Right forelimb (tissue), 1 donor: ENCODE data around the gene PRPF6.

Experiments used
- DNase-seq: peaks from one replicate; pipeline ENCODE4 v3.0.0-alpha.2; 2018

Gene PRPF6

DNA sequence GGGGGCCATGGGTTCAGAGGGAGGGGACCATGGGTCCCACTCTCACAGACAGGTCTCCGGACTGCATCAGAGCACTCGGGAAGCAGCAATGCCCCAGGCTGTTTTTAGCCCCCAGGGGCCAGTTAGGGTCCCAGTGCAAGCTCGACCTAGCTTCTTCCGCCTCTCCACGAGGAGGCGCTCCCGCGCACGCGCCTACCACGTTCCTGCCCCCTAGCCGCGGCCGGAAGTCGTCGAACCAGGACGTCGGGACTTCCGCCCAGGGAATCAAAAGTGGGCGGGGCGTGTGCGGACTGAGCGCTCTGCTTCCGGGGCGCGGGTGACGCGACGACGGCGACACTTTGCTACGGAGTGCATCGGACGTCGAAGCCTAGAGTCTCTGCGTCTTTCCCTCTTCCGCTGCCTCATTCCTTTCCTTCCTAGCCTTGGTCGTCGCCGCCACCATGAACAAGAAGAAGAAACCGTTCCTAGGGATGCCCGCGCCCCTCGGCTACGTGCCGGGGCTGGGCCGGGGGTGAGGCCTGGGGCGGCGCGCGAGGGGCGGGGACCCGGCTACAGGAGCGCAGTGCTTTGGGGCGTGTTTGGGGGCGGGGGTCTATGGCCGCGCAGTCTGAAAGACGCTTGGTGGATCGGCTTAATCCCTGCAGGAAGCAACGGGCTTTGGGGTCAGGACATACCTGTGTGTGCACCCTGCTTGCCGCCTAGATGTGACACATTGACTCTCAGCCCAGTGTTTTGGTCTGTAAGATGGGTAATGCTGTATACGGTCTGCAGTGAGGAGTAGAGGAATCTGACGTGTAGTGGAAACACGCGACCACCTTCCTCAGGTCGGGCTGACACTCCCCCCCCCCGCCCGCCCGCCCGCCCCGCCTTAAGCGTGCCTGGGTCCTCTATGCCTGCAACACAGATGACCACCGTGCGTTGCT, at the start of gene PRPF6:
Gene PRPF6 (plus strand): TSS at position 327 of the 923 bp plus-strand sequence. CDS start 114 bp downstream, at position 441.
- peak; percentile 95 for DNase-seq

DNA sequence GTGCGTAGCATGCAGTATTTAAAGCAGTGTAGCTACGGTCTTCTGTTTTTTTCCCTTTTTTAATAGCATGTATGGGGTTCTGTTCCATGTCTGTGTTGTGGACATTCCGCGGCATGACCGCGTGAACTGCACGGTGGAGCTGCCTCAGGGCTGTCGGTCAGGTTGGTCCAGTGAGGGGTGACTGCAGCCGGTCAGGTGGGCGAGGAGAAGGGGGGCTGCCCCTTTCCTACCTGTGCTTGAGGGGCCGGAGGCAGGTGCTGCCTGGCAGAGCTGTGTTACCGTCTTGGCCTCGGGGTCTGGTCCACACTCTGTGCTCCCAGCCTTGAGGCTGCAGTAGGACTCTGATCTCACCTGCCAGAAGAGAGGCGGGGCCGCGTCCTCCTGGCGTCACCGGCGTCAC, 49.2 kb upstream of the PRPF6 start:
- no peak for DNase-seq

DNA sequence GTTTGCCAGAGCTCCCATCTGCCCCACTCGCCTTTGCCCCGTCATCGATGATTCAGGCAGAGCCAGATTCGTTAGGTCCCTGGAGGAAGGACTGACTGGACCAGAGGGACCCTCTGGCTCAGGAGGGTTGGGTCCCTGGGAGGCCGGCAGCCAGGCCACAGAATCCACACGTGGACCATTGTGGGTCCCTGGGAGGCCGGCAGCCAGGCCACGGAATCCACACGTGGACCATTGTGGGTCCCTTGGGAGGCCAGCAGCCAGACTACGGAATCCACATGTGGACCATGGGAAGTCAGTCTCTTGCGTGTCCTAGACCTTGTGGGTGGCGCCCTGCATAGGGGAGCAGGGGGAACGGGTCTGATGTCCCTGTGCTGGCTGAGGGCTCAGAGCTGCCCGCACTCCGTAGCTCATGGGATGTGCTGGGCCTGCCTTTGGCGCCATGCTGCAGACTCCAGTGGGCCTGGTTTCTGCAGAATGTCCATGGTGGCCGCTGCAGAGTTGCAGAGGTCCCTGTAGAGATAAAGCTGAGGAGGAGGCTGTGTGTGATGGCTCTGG, 48.2 kb upstream of the PRPF6 start:
- DNase-seq, result no peak

- no peak for DNase-seq
Observed at GRCh38 chr20:63933646-63934045, 47.3 kb upstream of the PRPF6 start.

- DNase-seq, result no peak
Observed at GRCh38 chr20:63934271-63935068, 46.5 kb upstream of the PRPF6 start.

GRCh38 chr20:63935447-63935846, 45.5 kb upstream of the PRPF6 start:
- no peak for DNase-seq

GRCh38 chr20:63937596-63937995, 43.3 kb upstream of the PRPF6 start:
- DNase-seq, result no peak

- no peak for DNase-seq
Observed at GRCh38 chr20:63939061-63939935, 41.6 kb upstream of the PRPF6 start.

DNA sequence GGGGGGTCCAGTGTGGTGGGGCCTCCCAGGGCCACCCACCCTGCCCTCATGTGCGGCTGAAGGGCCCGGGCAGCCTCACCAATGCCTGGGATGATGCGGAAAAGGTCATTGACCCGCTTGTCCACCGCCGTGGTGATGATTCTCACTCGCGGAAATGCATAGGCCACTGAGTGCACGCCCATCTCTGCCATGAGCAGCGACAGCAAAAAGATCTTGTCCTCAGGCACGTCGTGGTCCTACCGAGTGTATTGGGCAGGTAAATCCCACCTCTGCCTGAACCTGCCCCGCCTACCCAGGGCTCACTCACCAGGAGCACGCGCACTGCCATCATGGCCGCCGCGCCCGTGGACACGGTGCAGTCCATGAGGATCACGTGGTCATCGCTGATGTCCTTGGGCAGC, 40.9 kb upstream of the PRPF6 start:
- no peak for DNase-seq

GRCh38 chr20:63940472-63941266, 40.3 kb upstream of the PRPF6 start:
- DNase-seq, result no peak

GRCh38 chr20:63941282-63942081, 39.5 kb upstream of the PRPF6 start:
- DNase-seq, result no peak

GRCh38 chr20:63942250-63942951, 38.5 kb upstream of the PRPF6 start:
- DNase-seq, result no peak

GRCh38 chr20:63942969-63943807, 37.7 kb upstream of the PRPF6 start:
- no peak for DNase-seq

DNA sequence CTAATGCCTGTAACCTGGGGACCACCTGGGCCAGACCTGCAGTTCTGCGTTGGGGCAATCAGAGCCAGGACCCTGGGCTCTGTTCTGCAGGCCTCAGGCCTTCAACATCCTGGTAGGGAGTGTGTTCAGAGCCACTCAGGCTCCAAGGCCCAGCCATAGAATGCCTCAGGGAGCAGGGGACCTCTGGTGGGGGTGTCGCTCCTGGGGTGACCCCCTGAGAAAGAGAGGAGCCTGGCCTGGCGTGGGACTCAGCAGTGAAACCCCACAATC, 37.2 kb upstream of the PRPF6 start:
- no peak for DNase-seq

DNA sequence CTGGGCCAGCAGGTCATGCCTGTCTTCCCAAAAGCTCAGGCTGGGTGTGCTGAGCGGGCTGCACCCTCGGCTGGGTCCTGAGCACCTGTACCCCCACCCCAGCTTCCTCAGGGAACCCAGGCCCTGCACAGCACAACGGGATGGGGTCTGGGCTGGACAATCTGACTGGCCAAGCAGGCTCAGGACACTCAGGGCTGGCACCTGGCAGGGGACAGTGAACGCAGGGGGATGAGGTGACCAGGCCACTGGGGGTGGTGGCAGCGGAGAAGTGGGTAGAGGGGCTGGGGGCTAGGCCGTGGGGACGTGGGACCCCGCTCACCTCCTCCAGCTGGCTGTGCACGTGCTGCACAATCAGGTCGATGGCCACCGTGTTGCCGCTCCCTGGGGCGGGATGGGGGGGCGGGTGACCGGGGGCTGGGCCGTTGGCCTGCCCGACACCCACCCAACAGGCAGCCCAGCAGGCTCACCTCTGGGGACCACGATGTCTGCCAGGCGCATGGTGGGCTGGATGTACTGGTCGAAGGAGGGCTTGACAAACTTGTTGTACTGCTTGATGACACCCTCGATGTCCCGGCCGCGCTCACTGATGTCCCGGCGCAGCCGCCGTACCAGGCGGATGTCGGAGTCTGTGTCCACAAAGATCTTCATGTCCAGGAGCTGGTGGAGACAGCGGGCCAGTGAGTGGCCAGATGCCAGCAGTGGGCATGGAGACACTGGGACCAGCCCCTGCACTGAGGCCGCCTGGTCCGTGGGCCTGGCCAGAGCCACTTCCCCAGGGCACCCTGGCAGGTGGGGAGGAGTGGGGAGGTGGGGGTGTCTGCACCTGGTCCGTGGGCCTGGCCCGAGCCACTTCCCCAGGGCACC, 36.6 kb upstream of the PRPF6 start:
- no peak for DNase-seq

DNA sequence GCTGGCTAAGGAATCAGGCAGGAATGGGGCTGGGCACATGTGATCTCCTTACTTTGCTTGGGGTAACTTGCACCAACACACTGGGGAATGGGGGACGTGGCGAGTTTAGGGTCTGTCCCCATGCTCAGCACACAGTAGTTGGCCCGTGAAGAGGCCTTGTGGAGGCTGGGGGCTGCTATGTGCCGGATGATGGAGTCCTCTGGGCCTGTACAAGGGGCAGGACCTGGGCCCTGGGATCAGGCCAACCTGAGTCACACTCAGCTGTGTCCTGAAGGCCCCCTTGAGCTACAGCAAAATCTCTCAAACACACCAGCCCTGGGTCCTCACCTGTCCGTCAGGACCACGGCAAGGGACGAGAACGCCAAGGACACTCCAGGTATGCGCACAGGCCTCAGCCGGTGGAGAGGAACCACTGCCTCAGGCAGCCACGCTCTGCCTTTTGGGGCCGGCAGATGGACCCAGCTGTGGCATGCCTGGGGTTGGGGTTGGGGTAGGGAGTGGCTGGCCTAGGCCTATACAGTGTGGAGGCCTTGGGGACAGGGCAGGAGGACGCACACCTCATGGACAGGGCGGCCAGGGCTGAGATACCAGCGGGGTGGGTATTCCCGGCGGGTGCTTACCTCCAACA, 35.8 kb upstream of the PRPF6 start:
- no peak for DNase-seq

- DNase-seq, result no peak
Observed at GRCh38 chr20:63945921-63946920, 34.7 kb upstream of the PRPF6 start.
